ENCODE data around the gene GNB1.

The GNB1 gene

DNA sequence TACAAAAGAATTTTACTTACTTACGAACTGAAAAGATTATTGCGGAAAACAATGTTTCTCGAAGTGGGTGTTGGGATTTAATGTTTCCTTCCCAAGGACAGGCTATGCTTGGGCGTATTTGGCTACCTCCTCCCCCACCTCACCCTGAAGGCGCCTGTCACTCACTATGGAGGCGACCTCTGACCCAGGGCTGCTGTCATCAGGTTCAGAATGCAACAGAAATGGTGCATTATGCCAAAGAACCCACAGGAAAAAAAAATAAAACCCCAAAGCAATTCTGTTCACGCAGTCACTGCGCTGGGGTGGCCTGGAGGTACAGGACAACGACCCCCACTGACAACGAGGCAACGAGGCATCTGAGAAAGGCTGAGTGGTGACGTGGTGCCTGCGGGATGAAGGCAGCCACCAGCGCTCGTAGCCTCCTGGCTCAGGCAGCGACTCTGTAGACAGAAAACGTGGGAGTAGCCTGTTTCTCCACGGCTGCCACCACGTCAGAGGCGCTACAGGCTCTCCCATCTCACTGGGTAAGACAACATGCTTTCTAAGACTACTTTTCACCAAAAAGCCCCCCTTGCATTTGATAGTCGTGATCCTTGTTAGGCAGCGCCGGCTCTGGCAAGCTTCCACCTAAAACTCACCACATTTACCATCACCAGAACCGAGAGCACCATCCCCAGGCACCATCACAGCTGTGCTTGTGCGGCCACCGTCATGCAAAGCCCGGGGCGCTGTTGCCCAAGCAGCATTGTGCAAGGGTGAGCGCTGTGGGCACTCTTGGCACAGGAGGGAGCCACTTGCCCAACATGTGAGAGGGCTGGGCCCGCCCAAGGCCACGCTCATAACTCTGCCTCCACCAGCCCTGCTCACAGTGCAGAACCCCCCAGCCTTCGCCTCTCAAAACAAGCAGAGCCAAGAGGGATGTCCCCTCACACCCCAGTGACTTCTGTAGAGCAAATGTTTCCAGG, 126.9 kb downstream of the GNB1 start:
- Histone ChIP-seq H2AFZ (ENCODE audit: low read depth, low read length) (no peak overlapping the region), H3K4me3 (ENCODE audit: low read length) (no peak overlapping the region), H3K9me3 (ENCODE audit: low read length) (no peaks in the 10 kb centered on the region), H3K27me3 (ENCODE audit: insufficient read depth, low read length) (no peaks in the 10 kb centered on the region), H3K4me1 (ENCODE audit: insufficient read depth, low read length) (peaks cover 5% of the 10 kb centered on the region), H3K36me3 (ENCODE audit: insufficient read depth, low read length) (peaks cover 62% of the 10 kb centered on the region)

- H3K4me3 ChIP-seq (ENCODE audit: low read length): no peak overlapping the region
- peaks cover 66% of the 10 kb centered on the region for H3K36me3 ChIP-seq (ENCODE audit: insufficient read depth, low read length)
Measured at GRCh38 chr1:1761504-1762376, 129.1 kb downstream of the GNB1 start.

GRCh38 chr1:1760715-1761114, 130.2 kb downstream of the GNB1 start:
- H2AFZ ChIP-seq (ENCODE audit: low read depth, low read length): no peak overlapping the region
- H3K36me3 ChIP-seq (ENCODE audit: insufficient read depth, low read length): peaks cover 70% of the 10 kb centered on the region
- H3K4me1 ChIP-seq (ENCODE audit: insufficient read depth, low read length): peaks cover 5% of the 10 kb centered on the region
- no peaks in the 10 kb centered on the region for H3K27me3 ChIP-seq (ENCODE audit: insufficient read depth, low read length)
- no peaks in the 10 kb centered on the region for H3K9me3 ChIP-seq (ENCODE audit: low read length)
- no peak overlapping the region for H3K4me3 ChIP-seq (ENCODE audit: low read length)

More at GRCh38 chr1:1761504-1762376, 129.1 kb downstream of the GNB1 start:
- H2AFZ ChIP-seq (ENCODE audit: low read depth, low read length): no peak overlapping the region
- H3K27me3 ChIP-seq (ENCODE audit: insufficient read depth, low read length): no peaks in the 10 kb centered on the region
- H3K4me1 ChIP-seq (ENCODE audit: insufficient read depth, low read length): peaks cover 5% of the 10 kb centered on the region
- H3K9me3 ChIP-seq (ENCODE audit: low read length): no peaks in the 10 kb centered on the region

- H3K36me3 ChIP-seq (ENCODE audit: insufficient read depth, low read length): peaks cover 74% of the 10 kb centered on the region
- H3K4me3 ChIP-seq (ENCODE audit: low read length): no peak overlapping the region
- peaks cover 5% of the 10 kb centered on the region for H3K4me1 ChIP-seq (ENCODE audit: insufficient read depth, low read length)
- H3K9me3 ChIP-seq (ENCODE audit: low read length): no peaks in the 10 kb centered on the region
- H3K27me3 ChIP-seq (ENCODE audit: insufficient read depth, low read length): no peaks in the 10 kb centered on the region
- no peak overlapping the region for H2AFZ ChIP-seq (ENCODE audit: low read depth, low read length)
Measured at GRCh38 chr1:1760345-1760650, 130.6 kb downstream of the GNB1 start.

DNA sequence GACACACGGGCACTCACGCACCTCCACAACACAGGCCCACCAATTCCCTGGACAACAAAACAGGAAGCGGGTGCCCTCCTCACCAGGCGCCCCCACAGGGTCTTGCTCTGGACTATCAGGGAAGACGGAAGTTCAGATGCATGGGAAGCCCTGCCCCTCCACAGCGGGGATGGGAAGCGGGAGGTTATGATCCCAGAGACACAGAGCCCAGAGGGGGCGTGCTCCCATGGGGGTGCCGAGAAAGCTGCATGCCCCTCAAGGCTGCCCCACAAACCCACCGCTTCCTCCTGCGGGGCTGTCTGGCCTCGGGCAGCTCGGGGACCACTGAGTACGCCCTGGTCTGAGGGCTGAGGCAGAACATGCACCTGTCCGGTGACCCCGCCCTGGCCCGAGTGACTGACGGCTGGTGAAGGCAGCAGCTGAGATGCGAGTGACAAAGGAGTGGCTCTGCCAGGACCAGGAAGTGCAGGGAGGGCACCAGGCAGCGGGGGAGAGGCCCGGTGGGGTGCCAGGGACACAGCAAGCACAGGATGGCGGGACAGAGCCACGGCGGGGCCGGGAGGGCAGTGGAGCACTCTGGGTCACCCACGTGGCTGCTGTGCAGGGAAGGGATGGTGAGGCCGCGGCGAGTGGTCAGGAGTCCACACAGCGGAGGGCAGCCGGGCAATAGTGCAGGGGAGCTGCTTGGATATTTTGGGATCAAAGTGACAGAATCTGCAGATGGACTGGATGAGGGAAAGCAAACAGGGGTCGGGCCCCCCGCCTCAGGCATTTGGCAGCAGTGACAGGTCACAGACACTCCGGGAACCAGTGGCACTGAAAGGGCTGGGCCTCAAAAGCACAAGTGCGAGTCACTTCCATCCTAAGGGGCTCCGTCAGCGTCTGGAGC, 131.2 kb downstream of the GNB1 start:
- peaks cover 5% of the 10 kb centered on the region for H3K4me1 ChIP-seq (ENCODE audit: insufficient read depth, low read length)
- no peak overlapping the region for H3K4me3 ChIP-seq (ENCODE audit: low read length)
- H3K36me3 ChIP-seq (ENCODE audit: insufficient read depth, low read length): peaks cover 74% of the 10 kb centered on the region
- no peaks in the 10 kb centered on the region for H3K27me3 ChIP-seq (ENCODE audit: insufficient read depth, low read length)
- no peaks in the 10 kb centered on the region for H3K9me3 ChIP-seq (ENCODE audit: low read length)
- no peak overlapping the region for H2AFZ ChIP-seq (ENCODE audit: low read depth, low read length)

GRCh38 chr1:1758692-1759455, 132.0 kb downstream of the GNB1 start:
- peaks cover 73% of the 10 kb centered on the region for H3K36me3 ChIP-seq (ENCODE audit: insufficient read depth, low read length)
- no peaks in the 10 kb centered on the region for H3K9me3 ChIP-seq (ENCODE audit: low read length)
- H2AFZ ChIP-seq (ENCODE audit: low read depth, low read length): no peak overlapping the region
- H3K4me3 ChIP-seq (ENCODE audit: low read length): no peak overlapping the region
- H3K27me3 ChIP-seq (ENCODE audit: insufficient read depth, low read length): no peaks in the 10 kb centered on the region
- H3K4me1 ChIP-seq (ENCODE audit: insufficient read depth, low read length): peaks cover 3% of the 10 kb centered on the region

DNA sequence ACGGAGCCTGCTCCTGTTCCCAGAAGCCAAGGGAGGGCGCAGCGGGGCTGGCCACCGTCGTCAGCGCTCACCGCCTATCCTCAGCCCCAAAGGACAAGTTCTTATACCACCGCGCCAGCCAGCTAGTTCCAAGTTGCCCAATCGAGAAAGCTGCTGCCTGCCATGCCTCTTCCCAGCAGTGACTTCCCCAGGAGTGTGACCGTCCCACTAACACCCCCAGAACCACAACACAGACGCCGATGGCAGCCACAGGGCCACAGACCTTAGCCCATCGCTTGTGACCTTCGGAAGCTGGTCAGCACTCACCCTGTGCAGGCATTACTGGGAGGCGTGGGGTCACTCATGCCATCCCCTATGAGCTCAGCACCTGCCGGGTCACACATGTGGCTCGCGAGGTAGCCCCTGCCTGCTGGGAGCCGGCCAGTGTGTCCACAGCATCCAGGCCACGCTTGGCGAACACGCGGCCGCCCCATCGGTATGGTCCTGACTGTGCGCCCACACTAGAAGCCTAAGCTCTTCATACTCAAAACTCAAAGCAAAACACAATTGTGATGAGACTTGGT, 132.7 kb downstream of the GNB1 start:
- Histone ChIP-seq H2AFZ (ENCODE audit: low read depth, low read length) (no peak overlapping the region), H3K27me3 (ENCODE audit: insufficient read depth, low read length) (no peaks in the 10 kb centered on the region), H3K4me1 (ENCODE audit: insufficient read depth, low read length) (no peaks in the 10 kb centered on the region), H3K36me3 (ENCODE audit: insufficient read depth, low read length) (peaks cover 77% of the 10 kb centered on the region), H3K9me3 (ENCODE audit: low read length) (no peaks in the 10 kb centered on the region), H3K4me3 (ENCODE audit: low read length) (no peak overlapping the region)

GRCh38 chr1:1757422-1758058, 133.3 kb downstream of the GNB1 start:
- no peaks in the 10 kb centered on the region for H3K27me3 ChIP-seq (ENCODE audit: insufficient read depth, low read length)
- H3K4me1 ChIP-seq (ENCODE audit: insufficient read depth, low read length): no peaks in the 10 kb centered on the region
- no peaks in the 10 kb centered on the region for H3K9me3 ChIP-seq (ENCODE audit: low read length)
- H2AFZ ChIP-seq (ENCODE audit: low read depth, low read length): no peak overlapping the region
- H3K4me3 ChIP-seq (ENCODE audit: low read length): no peak overlapping the region
- peaks cover 77% of the 10 kb centered on the region for H3K36me3 ChIP-seq (ENCODE audit: insufficient read depth, low read length)

DNA sequence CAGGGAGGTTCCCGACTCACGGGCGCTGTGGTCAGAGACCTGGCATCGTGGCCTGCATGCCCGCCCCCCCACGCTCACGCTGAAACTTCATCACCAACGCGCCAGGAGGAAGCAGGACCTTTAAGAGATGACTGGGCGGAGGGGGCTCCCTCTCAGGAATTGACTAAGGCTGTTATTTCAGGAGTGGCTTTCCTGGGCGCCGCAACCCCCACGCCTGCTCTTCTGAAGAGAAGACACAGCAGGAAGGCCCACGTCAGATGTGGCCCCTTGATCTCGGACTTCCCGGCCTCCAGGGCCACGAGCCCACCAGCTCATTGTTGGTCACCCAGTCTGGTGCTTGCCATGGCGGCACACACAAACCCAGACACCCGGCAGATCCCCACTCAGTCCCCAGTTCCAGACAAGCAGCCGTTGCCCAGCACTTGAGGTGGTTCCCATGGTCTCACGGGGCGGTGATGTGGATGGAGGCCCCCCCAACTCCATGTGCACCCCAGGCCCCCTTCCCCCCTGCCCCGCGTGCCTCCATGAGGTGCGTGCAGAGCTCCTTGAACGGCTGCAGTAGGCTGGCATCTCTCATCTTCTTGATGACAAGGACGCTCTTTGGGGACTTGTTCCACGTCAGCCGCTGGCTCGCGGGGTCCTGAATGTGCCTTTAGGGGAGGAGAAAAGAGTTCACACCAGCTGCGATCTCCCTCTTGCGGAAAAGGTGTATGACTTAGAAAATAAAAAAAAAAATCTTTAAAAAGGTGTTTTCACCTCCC, 134.0 kb downstream of the GNB1 start:
- Histone ChIP-seq H3K27me3 (ENCODE audit: insufficient read depth, low read length) (no peaks in the 10 kb centered on the region), H2AFZ (ENCODE audit: low read depth, low read length) (no peak overlapping the region), H3K36me3 (ENCODE audit: insufficient read depth, low read length) (peaks cover 74% of the 10 kb centered on the region), H3K4me3 (ENCODE audit: low read length) (no peak overlapping the region), H3K4me1 (ENCODE audit: insufficient read depth, low read length) (peaks cover 3% of the 10 kb centered on the region), H3K9me3 (ENCODE audit: low read length) (no peaks in the 10 kb centered on the region)

DNA sequence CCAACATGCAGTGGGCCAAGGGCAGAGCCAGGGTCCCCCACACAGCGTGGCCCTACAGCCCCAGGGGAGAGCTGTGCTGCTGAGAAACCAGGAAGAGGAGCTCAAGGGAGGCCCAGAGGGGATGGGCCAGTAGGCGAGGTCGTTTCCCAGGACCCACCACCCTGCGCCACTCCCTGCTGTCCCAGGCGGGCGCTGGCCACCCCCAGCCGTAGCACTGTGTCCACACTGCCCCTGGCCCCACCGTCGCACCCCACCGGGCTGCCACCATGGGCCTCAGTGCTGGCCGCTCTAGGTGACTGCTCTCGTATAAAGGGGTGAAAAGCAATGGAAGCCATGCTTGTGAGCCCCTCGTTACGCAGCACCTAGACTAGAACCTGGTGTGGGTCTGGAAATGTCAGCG, 135.0 kb downstream of the GNB1 start:
- Histone ChIP-seq H3K9me3 (ENCODE audit: low read length) (no peaks in the 10 kb centered on the region), H3K27me3 (ENCODE audit: insufficient read depth, low read length) (no peaks in the 10 kb centered on the region), H3K36me3 (ENCODE audit: insufficient read depth, low read length) (peaks cover 64% of the 10 kb centered on the region), H3K4me1 (ENCODE audit: insufficient read depth, low read length) (peaks cover 3% of the 10 kb centered on the region), H2AFZ (ENCODE audit: low read depth, low read length) (no peak overlapping the region), H3K4me3 (ENCODE audit: low read length) (no peak overlapping the region)

GRCh38 chr1:1755426-1755825, 135.5 kb downstream of the GNB1 start:
- no peaks in the 10 kb centered on the region for H3K9me3 ChIP-seq (ENCODE audit: low read length)
- H3K27me3 ChIP-seq (ENCODE audit: insufficient read depth, low read length): no peaks in the 10 kb centered on the region
- H2AFZ ChIP-seq (ENCODE audit: low read depth, low read length): no peak overlapping the region
- peaks cover 60% of the 10 kb centered on the region for H3K36me3 ChIP-seq (ENCODE audit: insufficient read depth, low read length)
- H3K4me1 ChIP-seq (ENCODE audit: insufficient read depth, low read length): peaks cover 3% of the 10 kb centered on the region
- H3K4me3 ChIP-seq (ENCODE audit: low read length): no peak overlapping the region
